Activated CD8-positive, alpha-beta memory T cell treated with anti-CD3 and anti-CD28 coated beads, Interleukin-2, amount 50 U/mL, for 4 hours (primary cell): Measurements from ENCODE around the gene ODF2.
"Not testable (repeated sequence)": the region's sequence is repeated elsewhere in the genome, so short reads cannot be mapped to it uniquely, and the experiment has no call there.

Source experiments
- DNase-seq: peaks from one replicate; pipeline ENCODE4 v3.0.0-alpha.2; 2020

The ODF2 gene

DNA sequence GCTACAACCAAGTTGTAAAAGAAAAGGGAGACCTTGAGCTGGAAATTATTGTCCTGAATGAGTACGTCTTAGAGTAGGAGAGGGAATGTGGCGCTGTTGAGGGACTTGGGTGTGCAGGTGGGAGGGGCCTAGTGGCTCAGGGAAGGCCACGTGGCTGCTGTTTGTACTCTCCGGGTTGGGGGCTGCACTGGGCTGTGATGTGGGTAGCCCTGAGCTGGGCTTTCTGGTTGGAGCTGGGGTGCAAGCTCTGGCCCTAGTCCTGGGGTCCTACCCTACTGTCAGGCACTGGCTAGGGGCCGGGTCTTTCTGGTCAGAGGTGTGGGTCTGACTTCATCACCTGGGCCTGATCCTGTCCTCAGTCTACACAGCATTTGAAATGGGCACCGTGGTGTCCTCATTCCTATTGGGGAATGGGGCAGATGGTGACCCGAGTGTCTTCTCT lies 29.6 kb downstream of the ODF2 start:
- DNase-seq: no peak

DNA sequence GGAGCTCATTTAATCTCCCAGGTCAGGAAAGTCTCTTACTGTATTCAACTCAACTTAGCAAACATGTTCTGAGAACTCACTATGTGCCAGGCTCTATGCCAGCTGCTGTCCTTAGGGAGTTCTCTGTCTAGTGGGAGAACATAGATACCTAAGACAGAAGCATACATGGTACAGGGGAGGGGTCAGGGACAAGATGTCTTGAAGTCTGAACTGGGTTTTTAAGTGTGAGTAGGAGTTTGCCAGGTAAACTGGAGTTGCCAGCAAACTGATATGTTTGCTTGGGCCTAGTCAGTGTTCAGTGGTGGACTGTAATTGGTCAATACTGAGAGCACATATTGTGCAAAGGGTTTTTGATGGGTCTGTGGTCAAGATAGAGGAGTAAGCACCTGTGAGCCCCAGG lies 30.4 kb downstream of the ODF2 start:
- no peak for DNase-seq

DNA sequence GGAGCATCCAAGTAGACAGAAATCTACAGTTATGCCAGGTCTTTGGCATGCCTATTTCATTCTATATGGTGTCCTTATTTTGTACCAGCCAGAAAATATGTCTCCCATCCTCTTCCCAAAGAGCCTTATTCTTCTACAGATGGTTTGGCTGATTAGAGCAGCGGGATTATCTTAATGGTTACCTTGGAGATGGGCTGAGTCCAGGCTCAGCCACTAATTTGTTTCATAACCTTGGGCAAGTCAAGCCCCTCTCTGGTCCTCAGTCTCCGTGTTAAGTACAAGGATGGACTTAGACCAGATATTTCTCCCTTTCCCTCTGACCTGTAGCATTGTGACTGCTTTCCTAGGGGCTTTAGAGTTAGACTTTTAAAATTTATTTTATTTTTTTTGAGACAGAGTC lies 37.6 kb downstream of the ODF2 start:
- DNase-seq: no peak

GRCh38 chr9:128494108-128494745 lies 38.4 kb downstream of the ODF2 start:
- DNase-seq: peak; percentile 20

- no peak for DNase-seq
Measured at GRCh38 chr9:128494746-128495129, 38.9 kb downstream of the ODF2 start.

- no peak for DNase-seq
Measured at GRCh38 chr9:128495296-128495695, 39.5 kb downstream of the ODF2 start.

GRCh38 chr9:128495804-128496417 lies 40.1 kb downstream of the ODF2 start:
- no peak for DNase-seq

DNA sequence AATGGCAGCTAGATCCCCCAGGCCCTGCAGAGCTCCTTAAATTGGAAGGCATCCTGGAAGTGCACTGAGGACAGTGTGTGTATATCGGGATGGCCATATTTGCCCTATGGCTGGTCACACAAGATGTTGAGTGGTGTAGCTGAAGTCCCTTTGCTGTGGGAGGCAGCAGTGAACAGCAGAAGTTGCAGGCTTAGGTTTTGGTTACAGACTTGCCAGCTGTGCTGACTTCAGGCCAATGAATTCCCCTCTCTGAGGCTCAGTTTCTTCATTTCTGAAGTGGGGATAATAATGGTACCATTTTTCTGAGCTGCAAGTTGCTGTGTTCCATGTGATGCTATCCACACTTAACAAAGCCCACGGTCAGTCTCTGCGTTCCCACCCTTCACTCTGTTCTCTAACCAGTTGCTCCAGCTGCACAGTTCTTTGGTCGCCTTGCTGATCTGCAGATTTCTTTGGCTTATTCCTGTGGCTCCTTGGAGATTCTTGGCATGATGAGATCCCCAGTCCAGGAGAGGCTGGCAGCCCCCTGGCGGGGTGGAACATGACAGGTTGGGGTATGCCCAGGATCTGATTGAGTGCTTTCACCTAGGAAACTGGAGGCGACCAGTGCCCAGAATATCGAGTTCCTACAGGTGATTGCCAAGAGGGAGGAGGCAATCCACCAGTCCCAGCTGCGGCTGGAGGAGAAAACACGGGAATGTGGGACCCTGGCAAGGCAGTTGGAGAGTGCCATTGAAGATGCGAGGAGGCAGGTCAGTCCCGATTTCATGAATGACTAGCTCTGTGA lies 42.2 kb downstream of the ODF2 start:
- no peak for DNase-seq

GRCh38 chr9:128498911-128499310 lies 43.1 kb downstream of the ODF2 start:
- no peak for DNase-seq

DNA sequence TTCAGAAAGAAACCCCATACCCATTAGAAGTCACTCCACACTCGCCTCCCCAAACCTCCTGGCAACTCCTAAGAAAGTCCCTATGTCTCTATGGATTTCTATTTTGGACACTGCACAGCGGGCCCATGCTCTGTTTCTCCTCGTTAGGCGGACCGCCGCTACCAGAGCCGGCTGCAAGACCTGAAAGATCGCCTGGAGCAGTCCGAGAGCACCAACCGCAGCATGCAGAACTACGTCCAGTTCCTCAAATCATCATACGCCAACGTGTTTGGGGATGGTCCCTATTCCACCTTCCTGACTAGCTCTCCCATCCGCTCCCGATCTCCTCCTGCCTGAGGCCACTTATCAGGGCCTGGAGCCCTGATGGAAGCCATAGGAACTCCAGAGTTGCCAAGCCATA lies 44.1 kb downstream of the ODF2 start:
- no peak for DNase-seq

DNA sequence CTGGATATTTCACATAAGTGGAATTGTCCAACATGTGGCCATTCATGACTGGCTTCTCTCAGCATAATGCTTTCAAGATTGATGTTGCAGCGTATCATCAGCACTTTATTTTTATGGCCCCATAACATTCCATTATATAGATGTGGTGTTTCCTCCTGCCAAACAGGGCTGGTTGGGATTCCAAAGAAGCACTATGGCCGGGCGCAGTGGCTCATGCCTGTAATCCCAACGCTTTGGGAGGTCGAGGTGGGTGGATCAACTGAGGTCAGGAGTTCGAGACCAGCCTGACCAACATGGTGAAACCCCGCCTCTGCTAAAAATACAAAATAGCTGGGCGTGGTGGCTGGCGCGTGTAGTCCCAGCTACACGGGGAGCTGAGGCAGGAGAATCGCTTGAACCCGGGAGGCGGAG lies 47.6 kb downstream of the ODF2 start:
- not testable (repeated sequence) for DNase-seq

DNA sequence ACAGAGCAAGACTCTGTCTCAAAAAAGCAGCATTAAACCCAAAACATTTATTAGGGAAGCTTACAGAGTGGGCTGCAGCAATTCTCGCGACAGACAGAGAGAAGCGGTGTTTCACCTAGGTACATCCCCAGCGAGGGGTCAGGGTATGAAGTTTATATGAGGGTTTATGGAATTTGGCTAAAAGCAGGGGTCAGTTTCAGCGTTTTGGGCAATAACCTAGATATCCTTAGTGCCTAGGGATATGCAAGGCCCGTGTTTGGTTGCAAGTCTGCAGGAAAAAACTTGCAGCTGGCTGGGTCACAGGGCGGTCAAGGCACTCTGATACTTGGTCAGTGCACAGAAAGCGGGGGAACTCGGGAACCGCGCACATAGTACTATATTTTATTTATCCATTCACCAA lies 48.1 kb downstream of the ODF2 start:
- DNase-seq: no peak

DNA sequence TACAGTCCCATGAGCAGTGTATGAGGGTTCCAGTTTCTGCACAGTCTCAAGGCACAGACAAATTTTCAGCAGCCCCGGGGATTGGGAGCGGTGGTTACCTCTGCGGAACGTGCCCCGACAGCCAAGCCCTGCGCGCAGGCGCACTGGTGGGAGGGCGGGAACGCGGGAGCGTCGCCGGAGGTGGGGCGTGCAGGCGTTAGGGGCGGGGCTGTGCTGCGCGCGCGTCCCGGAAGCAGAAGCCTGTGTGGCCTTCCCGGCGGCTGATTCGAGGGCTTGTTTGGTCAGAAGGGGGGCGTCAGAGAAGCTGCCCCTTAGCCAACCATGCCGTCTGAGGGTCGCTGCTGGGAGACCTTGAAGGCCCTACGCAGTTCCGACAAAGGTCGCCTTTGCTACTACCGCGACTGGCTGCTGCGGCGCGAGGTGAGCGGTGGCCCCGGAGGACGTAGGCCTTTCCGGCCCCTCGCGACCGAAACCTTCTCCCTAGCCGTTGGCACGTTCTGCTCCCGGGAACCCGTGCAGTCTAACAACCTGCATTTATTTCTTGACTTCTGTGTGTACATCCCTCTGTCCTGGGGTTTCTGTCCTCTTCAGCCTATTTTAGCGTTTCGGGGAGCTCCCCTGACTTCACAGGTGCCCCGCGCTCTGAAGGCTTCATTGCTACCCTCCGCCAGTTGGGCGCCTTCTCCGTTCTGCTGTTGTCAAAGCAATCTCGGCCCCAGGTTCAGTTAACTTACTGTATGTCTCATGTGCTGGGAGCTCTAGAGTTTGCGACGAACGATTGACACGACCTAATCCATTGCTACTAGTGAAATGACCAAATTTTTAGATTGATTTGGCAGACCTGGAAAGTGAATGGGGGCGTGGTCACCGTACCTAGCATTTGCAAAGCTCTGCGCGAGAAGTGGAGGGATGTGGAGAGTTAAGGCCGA lies 48.9 kb downstream of the ODF2 start, which contains the start of gene GLE1:
Gene GLE1 (plus strand): TSS at position 235 of the 929 bp plus-strand sequence. CDS start 87 bp downstream, at position 322.
- DNase-seq: peak; percentile 97

GRCh38 chr9:128505414-128505765 lies 49.6 kb downstream of the ODF2 start:
- no peak for DNase-seq

DNA sequence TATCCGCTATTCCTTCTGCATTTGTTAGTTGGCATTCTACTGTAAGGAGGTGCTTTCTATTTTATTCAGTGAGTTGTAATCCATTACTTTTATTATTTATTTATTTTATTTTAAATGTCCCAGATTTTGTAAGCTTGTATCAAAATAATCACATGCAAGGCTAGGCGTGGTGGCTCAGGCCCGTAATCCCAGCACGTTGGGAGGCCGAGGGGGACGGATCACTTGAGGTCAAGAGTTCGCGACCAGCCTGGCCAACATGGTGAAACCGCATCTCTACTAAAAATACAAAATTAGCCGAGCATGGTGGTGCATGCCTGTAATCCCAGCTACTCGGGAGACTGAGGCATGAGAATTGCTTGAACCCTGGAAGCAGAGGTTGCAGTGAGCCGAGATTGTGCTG lies 50.1 kb downstream of the ODF2 start:
- not testable (repeated sequence) for DNase-seq

DNA sequence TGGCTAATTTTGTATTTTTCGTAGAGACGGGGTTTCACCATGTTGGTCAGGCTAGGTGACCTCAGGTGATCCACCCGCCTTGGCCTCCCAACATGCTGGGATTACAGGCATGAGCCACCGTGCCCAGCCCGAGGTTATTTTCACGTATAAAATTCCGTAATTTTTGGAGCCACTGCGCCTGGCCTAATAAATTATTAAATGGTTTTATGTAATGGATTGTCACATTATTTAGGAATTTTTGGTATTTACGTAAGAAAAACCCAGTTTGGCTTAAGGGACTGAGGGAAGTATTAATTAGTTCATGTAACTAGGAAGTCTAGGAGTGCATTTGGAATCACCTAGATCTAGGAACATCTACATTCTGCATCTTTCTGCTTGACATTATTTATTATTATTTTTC lies 57.0 kb downstream of the ODF2 start:
- no peak for DNase-seq

DNA sequence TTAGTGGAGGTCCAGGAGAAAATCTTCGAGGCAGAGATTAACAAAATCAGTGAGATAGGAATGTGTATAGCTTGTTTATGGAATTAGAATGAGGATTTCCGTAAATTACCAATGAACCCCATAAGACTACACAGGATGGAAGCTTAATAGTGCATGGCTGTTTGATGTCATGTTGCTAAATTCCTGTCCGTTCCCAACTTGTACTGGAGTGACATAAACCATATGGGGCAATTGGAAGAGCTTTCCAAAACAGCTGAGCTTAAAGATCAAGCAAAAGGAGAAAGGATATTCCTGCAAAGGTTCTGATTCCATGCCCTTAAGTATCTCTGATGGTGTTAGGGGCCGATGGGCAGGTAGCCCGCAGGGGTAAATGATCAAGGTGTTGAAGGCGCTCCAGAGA lies 66.2 kb downstream of the ODF2 start:
- no peak for DNase-seq

GRCh38 chr9:128523199-128523925 lies 67.6 kb downstream of the ODF2 start:
- no peak for DNase-seq

- DNase-seq: no peak
Measured at GRCh38 chr9:128526720-128527119, 70.9 kb downstream of the ODF2 start.

GRCh38 chr9:128528445-128529160 lies 72.8 kb downstream of the ODF2 start:
- DNase-seq: no peak

DNA sequence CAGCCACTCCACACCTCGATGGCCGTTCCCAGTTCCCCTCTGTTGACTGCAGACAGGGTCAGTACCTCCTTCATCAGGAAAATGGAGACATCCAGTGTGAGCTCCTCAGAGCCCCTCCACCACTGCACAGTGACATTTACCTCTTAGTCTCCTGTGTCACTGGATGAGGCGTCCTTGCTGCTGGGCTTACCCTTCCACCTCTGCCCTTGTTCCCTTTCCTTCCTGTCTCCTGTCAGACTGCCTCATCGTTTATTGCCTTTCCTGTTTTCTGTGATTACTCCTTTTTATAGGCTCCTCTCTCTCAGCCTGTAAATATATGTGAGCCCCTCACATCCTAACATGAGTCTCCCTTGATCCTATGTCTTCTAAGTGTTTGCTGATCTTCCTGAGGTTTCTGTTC lies 73.4 kb downstream of the ODF2 start:
- no peak for DNase-seq

DNA sequence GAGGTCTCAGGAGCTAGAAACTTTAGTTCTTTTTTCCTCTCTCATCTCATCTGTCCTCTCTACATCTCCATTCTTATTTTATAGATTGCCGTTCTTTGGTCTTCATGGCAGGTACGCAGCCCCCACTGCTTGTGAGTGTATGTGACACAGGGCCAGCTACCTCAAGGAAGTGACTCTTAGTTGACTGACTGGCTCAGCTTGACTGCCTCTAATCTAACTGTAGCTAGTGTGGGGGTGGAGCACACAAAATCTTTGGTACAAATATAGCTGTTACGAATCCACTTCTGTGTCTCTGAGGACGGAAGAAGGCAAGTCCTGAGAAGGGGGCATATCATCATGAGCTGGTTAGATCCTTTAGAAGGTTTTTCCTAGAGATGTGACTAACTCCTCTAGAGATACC lies 76.8 kb downstream of the ODF2 start:
- no peak for DNase-seq
